Mesendoderm (in vitro differentiated cells): ENCODE results near the gene KTN1.

Experiments
- DNase-seq: peaks from one replicate; pipeline ENCODE4 v3.0.0; 2013
- H2AK5ac ChIP-seq: 2 replicates; pipeline ENCODE4 v1.6.1; 2013; ENCODE audit warnings: low read length, inconsistent platforms
- H2BK120ac ChIP-seq: 2 replicates; pipeline ENCODE4 v1.6.1; 2013; ENCODE audit warnings: low read depth, mild to moderate bottlenecking, low read length, moderate library complexity, mixed read lengths
- H2BK15ac ChIP-seq: replicated peaks from 2 replicates; pipeline ENCODE4 v1.6.1; 2013; ENCODE audit warnings: low read depth, mild to moderate bottlenecking, moderate library complexity
- H2BK5ac ChIP-seq: 2 replicates; pipeline ENCODE4 v1.6.1; 2013; ENCODE audit warnings: low read length, inconsistent platforms
- H3K18ac ChIP-seq: 2 replicates; pipeline ENCODE4 v1.6.1; 2013; ENCODE audit warnings: mild to moderate bottlenecking, low read length, mixed read lengths
- H3K23ac ChIP-seq: one replicate; pipeline ENCODE4 v1.6.1; 2013; ENCODE audit warnings: low read length
- H3K27ac ChIP-seq: 2 replicates; pipeline ENCODE4 v1.5.1; 2013; ENCODE audit warnings: low read depth, mild to moderate bottlenecking, inconsistent platforms, low read length, moderate library complexity
- H3K27me3 ChIP-seq: 2 replicates; pipeline ENCODE4 v1.6.1; 2013; ENCODE audit warnings: low read length, control low read depth, mild to moderate bottlenecking, inconsistent platforms; ENCODE audit not compliant: insufficient read depth, poor library complexity
- H3K36me3 ChIP-seq: 2 replicates; pipeline ENCODE4 v1.6.1; 2013; ENCODE audit warnings: low read length, inconsistent platforms; ENCODE audit not compliant: control insufficient read depth, insufficient read depth
- H3K4ac ChIP-seq: one replicate; pipeline ENCODE4 v1.6.1; 2013; ENCODE audit warnings: low read depth, mild to moderate bottlenecking, low read length, moderate library complexity
- H3K4me1 ChIP-seq: 2 replicates; pipeline ENCODE4 v1.6.1; 2013; ENCODE audit warnings: low read depth, low read length, inconsistent platforms; ENCODE audit not compliant: control insufficient read depth
- H3K4me2 ChIP-seq: 2 replicates; pipeline ENCODE4 v1.6.1; 2013; ENCODE audit warnings: low read length
- H3K4me3 ChIP-seq: 2 replicates; pipeline ENCODE4 v1.5.1; 2013; ENCODE audit warnings: mild to moderate bottlenecking, low read length
- H3K56ac ChIP-seq: one replicate; pipeline ENCODE4 v1.6.1; 2013; ENCODE audit warnings: low read length
- H3K79me1 ChIP-seq: 2 replicates; pipeline ENCODE4 v1.6.1; 2013; ENCODE audit warnings: low read length, inconsistent platforms
- H3K79me2 ChIP-seq: 2 replicates; pipeline ENCODE4 v1.6.1; 2013; ENCODE audit warnings: mild to moderate bottlenecking, low read length; ENCODE audit not compliant: control insufficient read depth, insufficient read depth
- H3K9ac ChIP-seq: 2 replicates; pipeline ENCODE4 v1.6.1; 2013; ENCODE audit warnings: low read length, inconsistent platforms
- H4K5ac ChIP-seq: one replicate; pipeline ENCODE4 v1.6.1; 2013; ENCODE audit warnings: low read length
- H4K8ac ChIP-seq: one replicate; pipeline ENCODE4 v1.6.1; 2013; ENCODE audit warnings: low read depth, mild to moderate bottlenecking, control low read depth, low read length, moderate library complexity
- WGBS: extraction: QIAGEN DNeasy Blood & Tissue Kit; methylation state at CpG from one replicate; pipeline ENCODE4 v1.1.7; 2013; ENCODE audit warnings: low lambda C conversion rate, missing lambda C conversion rate; ENCODE audit not compliant: insufficient coverage; ENCODE audit errors: extremely low coverage; 5-methylcytosine and 5-hydroxymethylcytosine counted together

Gene KTN1

DNA sequence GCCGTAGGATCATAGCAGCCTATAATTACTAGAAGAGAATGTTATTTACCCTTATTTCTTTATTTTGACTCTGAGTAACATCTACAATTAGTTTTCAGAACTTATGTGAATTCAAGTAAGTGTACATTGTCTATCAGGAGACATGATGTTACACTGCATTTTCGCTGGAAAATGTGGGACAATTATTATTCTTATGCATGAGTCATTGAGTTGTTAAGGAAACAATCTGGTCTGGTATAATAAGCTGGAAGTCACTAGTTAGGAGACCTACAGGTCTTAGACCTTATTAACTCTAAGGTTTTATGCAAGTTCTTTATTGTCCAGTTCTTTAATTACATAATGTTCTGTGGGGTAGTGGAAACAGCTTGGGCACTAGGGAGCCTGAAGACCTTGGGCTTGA is 5.8 kb downstream of the KTN1 start:
- H3K27me3 ChIP-seq: no peaks in the 10 kb centered on the region
- H3K4ac ChIP-seq: no peak overlapping the region
- no peak for DNase-seq
- H3K4me3 ChIP-seq: no peak overlapping the region
- peaks cover 74% of the 10 kb centered on the region for H3K79me2 ChIP-seq
- H3K36me3 ChIP-seq: no peaks in the 10 kb centered on the region
- no peak overlapping the region for H2BK15ac ChIP-seq
- no peak overlapping the region for H4K5ac ChIP-seq
- no peak overlapping the region for H2BK120ac ChIP-seq
- no peak overlapping the region for H3K23ac ChIP-seq
- no CpG with 5 or more reads among the region's 2 CpGs for WGBS
- no peak overlapping the region for H3K18ac ChIP-seq
- peaks cover 6% of the 10 kb centered on the region for H3K79me1 ChIP-seq
- no peak overlapping the region for H3K9ac ChIP-seq
- no peak overlapping the region for H3K27ac ChIP-seq
- no peak overlapping the region for H2BK5ac ChIP-seq
- H3K56ac ChIP-seq: no peak overlapping the region
- H3K4me2 ChIP-seq: no peak overlapping the region
- H3K4me1 ChIP-seq: peaks cover 11% of the 10 kb centered on the region
- no peak overlapping the region for H2AK5ac ChIP-seq
- no peak overlapping the region for H4K8ac ChIP-seq

- Histone ChIP-seq H3K56ac (no peak overlapping the region), H3K4me2 (no peak overlapping the region), H3K27me3 (no peaks in the 10 kb centered on the region), H2BK5ac (no peak overlapping the region), H3K36me3 (no peaks in the 10 kb centered on the region), H2BK120ac (no peak overlapping the region), H3K23ac (no peak overlapping the region), H3K4ac (no peak overlapping the region), H3K27ac (no peak overlapping the region), H3K18ac (no peak overlapping the region), H3K4me3 (no peak overlapping the region), H3K79me1 (peaks cover 6% of the 10 kb centered on the region), H2BK15ac (no peak overlapping the region), H3K9ac (no peak overlapping the region), H2AK5ac (no peak overlapping the region), H4K8ac (no peak overlapping the region), H3K4me1 (peaks cover 11% of the 10 kb centered on the region), H4K5ac (no peak overlapping the region), H3K79me2 (peaks cover 73% of the 10 kb centered on the region)
- no peak for DNase-seq
- no CpG with 5 or more reads among the region's 2 CpGs for WGBS
Observed at GRCh38 chr14:55586411-55586810, 6.4 kb downstream of the KTN1 start.

DNA sequence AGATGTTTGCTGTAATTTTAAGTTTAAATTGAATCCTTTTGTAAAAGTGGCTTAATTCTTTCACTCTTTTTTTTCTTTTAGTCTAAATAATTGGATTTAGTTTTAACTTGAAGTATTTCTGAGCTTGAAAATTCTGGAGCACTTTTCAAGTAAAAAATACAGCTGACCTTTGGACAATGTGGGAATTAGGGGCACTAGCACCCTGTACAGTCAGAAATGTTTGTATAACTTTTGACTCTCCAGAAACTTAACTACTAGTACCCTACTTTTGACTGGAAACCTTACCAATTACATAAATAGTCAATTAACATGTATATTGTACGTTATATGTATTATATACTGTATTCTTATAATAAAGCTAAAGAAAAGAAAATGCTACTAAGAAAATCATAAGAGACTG is 7.8 kb downstream of the KTN1 start:
- Histone ChIP-seq H3K23ac (no peak overlapping the region), H3K4ac (no peak overlapping the region), H3K4me2 (no peak overlapping the region), H2BK120ac (no peak overlapping the region), H2AK5ac (no peak overlapping the region), H3K9ac (no peak overlapping the region), H3K4me3 (no peak overlapping the region), H3K56ac (no peak overlapping the region), H3K79me1 (peaks cover 8% of the 10 kb centered on the region), H2BK15ac (no peak overlapping the region), H4K5ac (no peak overlapping the region), H3K79me2 (peaks cover 73% of the 10 kb centered on the region), H3K18ac (no peak overlapping the region), H3K27ac (no peak overlapping the region), H4K8ac (no peak overlapping the region), H2BK5ac (no peak overlapping the region), H3K4me1 (peaks cover 11% of the 10 kb centered on the region), H3K27me3 (no peaks in the 10 kb centered on the region), H3K36me3 (no peaks in the 10 kb centered on the region)
- no peak for DNase-seq
- no CpG with 5 or more reads among the region's 1 CpG for WGBS

- H2AK5ac ChIP-seq: no peak overlapping the region
- no peak overlapping the region for H2BK5ac ChIP-seq
- no peak overlapping the region for H3K4ac ChIP-seq
- H3K27me3 ChIP-seq: no peaks in the 10 kb centered on the region
- WGBS: no CpG with 5 or more reads among the region's 2 CpGs
- H3K56ac ChIP-seq: no peak overlapping the region
- H4K5ac ChIP-seq: no peak overlapping the region
- no peak overlapping the region for H2BK15ac ChIP-seq
- no peak overlapping the region for H3K23ac ChIP-seq
- H3K18ac ChIP-seq: no peak overlapping the region
- no peak overlapping the region for H3K4me2 ChIP-seq
- H3K27ac ChIP-seq: no peak overlapping the region
- H4K8ac ChIP-seq: no peak overlapping the region
- no peak overlapping the region for H3K4me3 ChIP-seq
- no peak overlapping the region for H3K9ac ChIP-seq
- no peaks in the 10 kb centered on the region for H3K36me3 ChIP-seq
- no peak overlapping the region for H2BK120ac ChIP-seq
- peaks cover 11% of the 10 kb centered on the region for H3K4me1 ChIP-seq
- peaks cover 8% of the 10 kb centered on the region for H3K79me1 ChIP-seq
- no peak for DNase-seq
- H3K79me2 ChIP-seq: peaks cover 71% of the 10 kb centered on the region
Observed at GRCh38 chr14:55588259-55588699, 8.3 kb downstream of the KTN1 start.

DNA sequence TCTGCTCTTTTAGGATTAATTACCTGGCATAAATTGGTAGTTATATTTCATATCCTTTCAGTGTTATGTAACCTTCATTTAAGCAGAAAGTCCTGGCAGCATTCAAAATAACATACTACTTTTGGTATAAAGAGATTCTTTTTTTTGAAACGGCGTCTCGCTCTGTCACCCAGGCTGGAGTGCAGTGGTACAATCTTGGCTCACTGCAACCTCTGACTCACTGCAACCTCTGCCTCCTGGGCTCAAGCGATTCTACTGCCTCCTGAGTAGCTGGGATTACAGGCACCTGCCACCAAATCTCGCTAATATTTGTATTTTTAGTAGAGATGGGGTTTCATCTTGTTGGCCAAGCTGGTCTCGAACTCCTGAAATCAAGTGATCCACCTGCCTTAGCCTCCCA is 9.2 kb downstream of the KTN1 start:
- Histone ChIP-seq H2BK5ac (no peak overlapping the region), H4K5ac (no peak overlapping the region), H3K27ac (no peak overlapping the region), H3K4me1 (peaks cover 4% of the 10 kb centered on the region), H3K23ac (no peak overlapping the region), H3K4me3 (no peak overlapping the region), H3K27me3 (no peaks in the 10 kb centered on the region), H2BK15ac (no peak overlapping the region), H2AK5ac (no peak overlapping the region), H3K36me3 (no peaks in the 10 kb centered on the region), H3K4me2 (no peak overlapping the region), H4K8ac (no peak overlapping the region), H3K79me1 (peaks cover 6% of the 10 kb centered on the region), H3K4ac (no peak overlapping the region), H3K18ac (no peak overlapping the region), H3K79me2 (peaks cover 69% of the 10 kb centered on the region), H3K9ac (no peak overlapping the region), H2BK120ac (no peak overlapping the region), H3K56ac (no peak overlapping the region)
- no CpG with 5 or more reads among the region's 6 CpGs for WGBS
- no peak for DNase-seq

DNA sequence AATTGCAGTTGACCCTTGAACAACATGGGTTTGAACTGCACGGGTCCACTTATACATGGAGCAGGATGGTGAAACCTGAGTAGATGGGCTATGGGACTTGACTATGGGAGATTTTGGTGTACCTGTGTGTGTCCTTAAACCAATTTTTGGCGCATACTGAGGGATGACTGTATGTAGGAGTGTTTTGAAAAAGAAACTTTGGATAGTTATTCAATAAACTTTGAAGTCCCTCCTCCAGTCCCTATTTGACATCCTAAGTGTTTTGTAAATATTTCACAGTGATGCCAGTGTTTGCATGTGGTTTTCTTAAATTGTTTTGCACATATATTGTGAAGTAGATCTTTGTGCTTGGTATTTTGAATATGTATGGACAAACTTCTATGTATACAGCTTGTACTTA is 12.4 kb downstream of the KTN1 start:
- Histone ChIP-seq H3K18ac (no peak overlapping the region), H3K79me2 (peaks cover 58% of the 10 kb centered on the region), H3K36me3 (no peaks in the 10 kb centered on the region), H4K8ac (no peak overlapping the region), H3K79me1 (peaks cover 7% of the 10 kb centered on the region), H4K5ac (no peak overlapping the region), H2BK15ac (no peak overlapping the region), H2BK5ac (no peak overlapping the region), H2BK120ac (no peak overlapping the region), H3K27ac (no peak overlapping the region), H3K27me3 (no peaks in the 10 kb centered on the region), H3K4me1 (no peaks in the 10 kb centered on the region), H3K9ac (no peak overlapping the region), H3K4me3 (no peak overlapping the region), H3K56ac (no peak overlapping the region), H3K4me2 (no peak overlapping the region), H2AK5ac (no peak overlapping the region), H3K23ac (no peak overlapping the region), H3K4ac (no peak overlapping the region)
- DNase-seq: no peak
- WGBS: no CpG with 5 or more reads among the region's 2 CpGs
